H9 (cell line): Measurements from ENCODE around the gene ABCG4. TPM values are rescaled to one million over a fixed set of nuclear protein-coding genes. Genes with fewer than 3 reads are reported as not detected.

Experiments
- DNase-seq: peaks from one replicate; pipeline ENCODE4 v3.0.0-alpha.2; 2017
- H2AFZ ChIP-seq: one replicate; pipeline ENCODE4 v1.6.1; 2013; ENCODE audit warnings: mild to moderate bottlenecking, low read length, control low read depth, moderate library complexity
- H2AK5ac ChIP-seq: 2 replicates; pipeline ENCODE4 v1.6.1; 2013; ENCODE audit warnings: low read length, control low read depth, mixed read lengths; ENCODE audit not compliant: insufficient read length
- H2BK120ac ChIP-seq: one replicate; pipeline ENCODE4 v1.6.1; 2013; ENCODE audit warnings: low read depth, mild to moderate bottlenecking, low read length, control low read depth, inconsistent platforms; ENCODE audit not compliant: poor library complexity, severe bottlenecking
- H2BK12ac ChIP-seq: 2 replicates; pipeline ENCODE4 v1.6.1; 2013; ENCODE audit warnings: low read length, control low read depth, mixed read lengths, low read depth; ENCODE audit not compliant: insufficient read length
- H2BK15ac ChIP-seq: 2 replicates; pipeline ENCODE4 v1.6.1; 2013; ENCODE audit warnings: low read depth, low read length, control low read depth
- H2BK20ac ChIP-seq: one replicate; pipeline ENCODE4 v1.6.1; 2013; ENCODE audit warnings: low read depth, mild to moderate bottlenecking, low read length, control low read depth, inconsistent platforms; ENCODE audit not compliant: poor library complexity, severe bottlenecking
- H2BK5ac ChIP-seq: 2 replicates; pipeline ENCODE4 v1.6.1; 2013; ENCODE audit warnings: low read length, control low read depth, mixed read lengths; ENCODE audit not compliant: insufficient read length
- H3K14ac ChIP-seq: 2 replicates; pipeline ENCODE4 v1.6.1; 2013; ENCODE audit warnings: low read length, control low read depth; ENCODE audit not compliant: insufficient read depth
- H3K18ac ChIP-seq: 2 replicates; pipeline ENCODE4 v1.6.1; 2013; ENCODE audit warnings: low read depth, mild to moderate bottlenecking, mixed read lengths, low read length, control low read depth; ENCODE audit not compliant: insufficient read length
- H3K23ac ChIP-seq: 2 replicates; pipeline ENCODE4 v1.6.1; 2013; ENCODE audit warnings: low read length, control low read depth, mixed read lengths, low read depth; ENCODE audit not compliant: insufficient read length
- H3K23me2 ChIP-seq: 2 replicates; pipeline ENCODE4 v1.6.1; 2013; ENCODE audit warnings: low read depth, mild to moderate bottlenecking, mixed read lengths, low read length, control low read depth; ENCODE audit not compliant: insufficient read length, poor library complexity, severe bottlenecking
- H3K27ac ChIP-seq: 2 replicates; pipeline ENCODE4 v1.5.1; 2013; ENCODE audit warnings: low read length, control low read depth, mixed read lengths, low read depth; ENCODE audit not compliant: insufficient read length
- H3K27me3 ChIP-seq: 2 replicates; pipeline ENCODE4 v1.6.1; 2013; ENCODE audit warnings: low read length, control low read depth, inconsistent platforms; ENCODE audit not compliant: insufficient read depth
- H3K4ac ChIP-seq: 2 replicates; pipeline ENCODE4 v1.6.1; 2013; ENCODE audit warnings: low read depth, mild to moderate bottlenecking, control low read depth, inconsistent platforms, low read length, moderate library complexity
- H3K4me1 ChIP-seq: 2 replicates; pipeline ENCODE4 v1.6.1; 2013; ENCODE audit warnings: low read length, control low read depth, inconsistent platforms; ENCODE audit not compliant: insufficient read depth
- H3K4me2 ChIP-seq: 2 replicates; pipeline ENCODE4 v1.6.1; 2013; ENCODE audit warnings: low read length, control low read depth, mixed read lengths; ENCODE audit not compliant: insufficient read length, insufficient read depth
- H3K56ac ChIP-seq: 2 replicates; pipeline ENCODE4 v1.6.1; 2013; ENCODE audit warnings: low read depth, mild to moderate bottlenecking, mixed read lengths, low read length, control low read depth; ENCODE audit not compliant: insufficient read length
- H3K79me1 ChIP-seq: 2 replicates; pipeline ENCODE4 v1.6.1; 2013; ENCODE audit warnings: low read depth, mild to moderate bottlenecking, moderate library complexity, low read length, control low read depth, inconsistent platforms; ENCODE audit not compliant: insufficient read depth, poor library complexity, severe bottlenecking
- H3K79me2 ChIP-seq: 2 replicates; pipeline ENCODE4 v1.6.1; 2013; ENCODE audit warnings: low read length, control low read depth, inconsistent platforms; ENCODE audit not compliant: insufficient read depth
- H3K9ac ChIP-seq: 2 replicates; pipeline ENCODE4 v1.6.1; 2013; ENCODE audit warnings: low read length, control low read depth, mixed read lengths; ENCODE audit not compliant: insufficient read length; ENCODE audit errors: extremely low read depth
- H3K9me3 ChIP-seq: one replicate; pipeline ENCODE4 v1.6.1; 2013; ENCODE audit warnings: low read depth, low read length, inconsistent platforms; ENCODE audit not compliant: control insufficient read depth
- H3T11ph ChIP-seq: one replicate; pipeline ENCODE4 v1.6.1; 2013; ENCODE audit warnings: mild to moderate bottlenecking, low read length, control low read depth, inconsistent platforms
- H4K20me1 ChIP-seq: one replicate; pipeline ENCODE4 v1.6.1; 2013; ENCODE audit not compliant: control insufficient read depth, insufficient read length, insufficient read depth
- H4K5ac ChIP-seq: 2 replicates; pipeline ENCODE4 v1.6.1; 2013; ENCODE audit warnings: low read depth, mild to moderate bottlenecking, mixed read lengths, low read length, control low read depth; ENCODE audit not compliant: insufficient read length
- H4K8ac ChIP-seq: replicated peaks from 2 replicates; pipeline ENCODE4 v1.6.1; 2013; ENCODE audit warnings: low read length, control low read depth, mixed read lengths, low read depth; ENCODE audit not compliant: insufficient read length
- H4K91ac ChIP-seq: 2 replicates; pipeline ENCODE4 v1.6.1; 2013; ENCODE audit warnings: low read depth, mild to moderate bottlenecking, moderate library complexity, mixed read lengths, low read length, control low read depth; ENCODE audit not compliant: insufficient read length
- H3K27ac Mint-ChIP-seq, 3 experiments: 2 replicates in 2 of 3; 3 replicates in 1 of 3; pipeline ENCODE4 v1.8.0; 2020 to 2021; ENCODE audit warnings: mixed read lengths in 3 of 3, mild to moderate bottlenecking in 1 of 3, moderate library complexity in 1 of 3
- H3K27me3 Mint-ChIP-seq: 2 replicates; pipeline ENCODE4 v1.8.0; 2021; ENCODE audit warnings: low read depth, mild to moderate bottlenecking, moderate library complexity, mixed read lengths
- H3K36me3 Mint-ChIP-seq, 3 experiments: 2 replicates in 2 of 3; 3 replicates in 1 of 3; pipeline ENCODE4 v1.8.0; 2020 to 2021; ENCODE audit warnings: low read depth in 3 of 3, mixed read lengths in 3 of 3; ENCODE audit not compliant: insufficient read depth in 1 of 3
- H3K4me1 Mint-ChIP-seq, 2 experiments: 2 replicates each; pipeline ENCODE4 v1.8.0; 2020; ENCODE audit warnings: mixed read lengths in 2 of 2
- H3K4me3 Mint-ChIP-seq, 2 experiments: 2 replicates in 1 of 2; 3 replicates in 1 of 2; pipeline ENCODE4 v1.8.0; 2020 to 2021; ENCODE audit warnings: mild to moderate bottlenecking in 2 of 2, mixed read lengths in 2 of 2, moderate library complexity in 1 of 2
- H3K9me3 Mint-ChIP-seq, 2 experiments: 2 replicates in 1 of 2; 3 replicates in 1 of 2; pipeline ENCODE4 v1.8.0; 2020; ENCODE audit warnings: mild to moderate bottlenecking in 2 of 2, mixed read lengths in 2 of 2, moderate library complexity in 1 of 2
- WGBS: extraction: QIAGEN DNeasy Blood & Tissue Kit; methylation state at CpG from one replicate; pipeline ENCODE4 v1.1.7; 2013; ENCODE audit warnings: missing lambda C conversion rate, low lambda C conversion rate, mixed read lengths; ENCODE audit not compliant: insufficient read length; ENCODE audit errors: extremely low coverage; 5-methylcytosine and 5-hydroxymethylcytosine counted together
- total RNA-seq: library from RNA; stranded (reverse); gene quantifications from 2 replicates; pipeline ENCODE4 v1.2.1, GENCODE V29; 2021
- TF ChIP-seq, protein P1 (sequence below): fragments of 200-600 bp; sonication (generic); conservative IDR thresholded peaks from 3 replicates; pipeline ENCODE4 v1.8.0; 2021; ENCODE audit warnings: antibody characterized with exemption, mild to moderate bottlenecking

Gene ABCG4
- total RNA-seq, 1 experiment from 2014 or later, result 1.2 TPM

- no peaks in the 10 kb centered on the region; a peak in 2 of 7 replicates for H3K36me3 Mint-ChIP-seq
- Histone ChIP-seq H2BK120ac (no peak overlapping the region), H3K14ac (no peak overlapping the region), H2AK5ac (no peak overlapping the region), H2BK12ac (no peak overlapping the region), H3K79me2 (no peaks in the 10 kb centered on the region), H2AFZ (no peak overlapping the region), H2BK15ac (no peak overlapping the region), H3K9ac (no peak overlapping the region), H3K4me1 (peaks cover 5% of the 10 kb centered on the region; the same call in 1 of the 2 replicates), H3K56ac (no peak overlapping the region), H3K23me2 (peaks cover 6% of the 10 kb centered on the region), H4K91ac (no peak overlapping the region), H4K20me1 (no peaks in the 10 kb centered on the region), H3T11ph (no peak overlapping the region), H3K4me2 (no peak overlapping the region), H3K18ac (no peak overlapping the region), H4K5ac (no peak overlapping the region), H3K9me3 (no peaks in the 10 kb centered on the region), H3K4ac (no peak overlapping the region), H3K79me1 (no peaks in the 10 kb centered on the region), H4K8ac (no peak overlapping the region), H2BK5ac (no peak overlapping the region), H3K27me3 (peaks cover 5% of the 10 kb centered on the region; the same call in 1 of the 2 replicates), H2BK20ac (no peak overlapping the region), H3K27ac (no peak overlapping the region), H3K23ac (no peak overlapping the region)
- peaks cover 17 to 28% of the 10 kb centered on the region in 2 experiments for H3K4me1 Mint-ChIP-seq
- DNase-seq, result no peak
- TF ChIP-seq, protein P1, sequence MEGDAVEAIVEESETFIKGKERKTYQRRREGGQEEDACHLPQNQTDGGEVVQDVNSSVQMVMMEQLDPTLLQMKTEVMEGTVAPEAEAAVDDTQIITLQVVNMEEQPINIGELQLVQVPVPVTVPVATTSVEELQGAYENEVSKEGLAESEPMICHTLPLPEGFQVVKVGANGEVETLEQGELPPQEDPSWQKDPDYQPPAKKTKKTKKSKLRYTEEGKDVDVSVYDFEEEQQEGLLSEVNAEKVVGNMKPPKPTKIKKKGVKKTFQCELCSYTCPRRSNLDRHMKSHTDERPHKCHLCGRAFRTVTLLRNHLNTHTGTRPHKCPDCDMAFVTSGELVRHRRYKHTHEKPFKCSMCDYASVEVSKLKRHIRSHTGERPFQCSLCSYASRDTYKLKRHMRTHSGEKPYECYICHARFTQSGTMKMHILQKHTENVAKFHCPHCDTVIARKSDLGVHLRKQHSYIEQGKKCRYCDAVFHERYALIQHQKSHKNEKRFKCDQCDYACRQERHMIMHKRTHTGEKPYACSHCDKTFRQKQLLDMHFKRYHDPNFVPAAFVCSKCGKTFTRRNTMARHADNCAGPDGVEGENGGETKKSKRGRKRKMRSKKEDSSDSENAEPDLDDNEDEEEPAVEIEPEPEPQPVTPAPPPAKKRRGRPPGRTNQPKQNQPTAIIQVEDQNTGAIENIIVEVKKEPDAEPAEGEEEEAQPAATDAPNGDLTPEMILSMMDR, result no peak
- H3K27me3 Mint-ChIP-seq, result peaks cover 12% of the 10 kb centered on the region
- H3K9me3 Mint-ChIP-seq, result no peaks in the 10 kb centered on the region; a peak in 1 of 5 replicates
- no peak overlapping the region for H3K4me3 Mint-ChIP-seq
- no peak overlapping the region; a peak in 2 of 7 replicates for H3K27ac Mint-ChIP-seq
- no CpG with 5 or more reads among the region's 12 CpGs for WGBS
Observed at GRCh38 chr11:119112314-119113020, 36.4 kb upstream of the ABCG4 start.
